ENCODE results near the gene ARRDC1.

The ARRDC1 gene

DNA sequence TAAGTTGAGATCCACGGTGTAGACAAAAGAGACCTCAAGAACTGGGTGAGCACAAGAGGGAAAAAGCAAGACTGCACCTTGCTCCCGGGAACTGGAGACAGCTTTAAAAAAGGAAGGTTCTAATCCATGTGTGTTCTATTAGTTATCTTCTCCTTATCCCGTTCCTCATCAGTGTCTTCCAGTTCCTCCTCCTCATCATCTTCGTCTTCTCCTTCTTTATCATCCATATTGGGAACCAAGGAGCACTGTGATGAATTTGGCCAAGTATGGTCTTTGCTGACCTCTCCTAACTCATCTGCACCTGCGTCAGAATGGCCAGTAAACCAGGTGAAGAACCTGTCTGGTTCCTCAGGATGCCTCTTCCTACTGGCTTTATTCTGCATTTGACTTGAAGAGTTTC, 35.4 kb downstream of the ARRDC1 start:
- DNase-seq (ENCODE audit: low read depth in 2 of 2): no peak

DNA sequence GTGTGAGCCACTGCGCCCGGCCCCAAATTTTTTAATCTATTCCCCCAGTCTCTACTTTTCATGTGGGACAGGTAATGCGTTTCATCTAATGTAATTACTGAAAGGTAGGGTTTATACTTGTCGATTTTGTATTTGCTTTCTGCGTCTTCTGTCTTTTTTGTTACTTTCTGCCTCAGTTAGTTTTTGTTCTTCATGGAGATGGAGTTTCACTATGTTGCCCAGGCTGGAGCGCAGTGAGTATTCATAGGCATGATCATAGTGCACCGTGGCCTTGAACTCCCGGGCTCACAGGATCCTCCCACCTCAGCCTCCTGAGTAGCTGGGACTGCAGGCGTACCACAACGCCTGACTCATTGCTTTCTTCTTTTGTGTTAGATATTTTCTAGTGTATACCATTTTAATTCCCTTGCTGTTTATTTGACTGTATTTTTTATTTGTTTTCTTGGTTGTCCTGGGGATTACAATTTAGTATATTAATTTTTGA, 36.7 kb downstream of the ARRDC1 start:
- no peak for DNase-seq (ENCODE audit: low read depth in 2 of 2)

DNA sequence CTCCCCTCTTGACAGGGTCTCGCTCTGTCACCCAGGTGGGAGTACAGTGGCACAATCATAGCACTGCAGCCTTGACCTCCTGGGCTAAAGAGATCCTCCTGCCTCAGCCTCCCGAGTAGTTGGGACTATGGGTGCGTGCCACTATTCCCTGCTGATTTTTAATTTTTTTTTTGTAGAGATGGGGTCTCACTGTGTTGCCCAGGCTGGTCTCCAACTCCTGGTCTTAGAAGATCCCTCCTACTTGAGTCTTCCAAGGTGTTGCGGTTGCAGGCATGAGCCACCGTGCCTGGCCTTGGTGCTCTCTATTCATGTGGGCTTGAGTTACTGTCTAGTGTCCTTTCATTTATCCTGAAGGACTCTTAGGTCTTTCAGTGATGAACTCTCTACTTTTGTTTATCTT, 37.4 kb downstream of the ARRDC1 start:
- DNase-seq (ENCODE audit: low read depth in 2 of 2): no peak

DNA sequence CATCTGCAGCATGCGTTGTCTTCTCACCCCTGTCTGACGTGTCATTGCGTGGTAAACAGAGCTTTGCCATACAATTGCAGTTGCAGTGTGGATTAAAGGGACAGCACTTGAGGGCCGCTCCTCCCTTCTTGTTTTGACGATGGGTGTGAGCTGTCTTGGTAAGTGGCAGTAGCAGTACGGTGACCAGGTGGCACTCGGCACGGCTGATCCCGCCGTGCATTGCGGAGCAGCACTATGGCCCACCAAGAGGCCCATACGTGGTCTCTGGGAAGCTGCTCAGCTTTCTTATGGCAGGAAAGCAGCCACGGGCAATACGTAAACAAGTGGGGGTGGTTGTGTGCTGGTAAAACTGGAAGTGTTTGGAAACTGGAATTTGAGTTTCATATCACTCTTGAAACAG, 38.4 kb downstream of the ARRDC1 start:
- no peak for DNase-seq (ENCODE audit: low read depth in 2 of 2)

DNA sequence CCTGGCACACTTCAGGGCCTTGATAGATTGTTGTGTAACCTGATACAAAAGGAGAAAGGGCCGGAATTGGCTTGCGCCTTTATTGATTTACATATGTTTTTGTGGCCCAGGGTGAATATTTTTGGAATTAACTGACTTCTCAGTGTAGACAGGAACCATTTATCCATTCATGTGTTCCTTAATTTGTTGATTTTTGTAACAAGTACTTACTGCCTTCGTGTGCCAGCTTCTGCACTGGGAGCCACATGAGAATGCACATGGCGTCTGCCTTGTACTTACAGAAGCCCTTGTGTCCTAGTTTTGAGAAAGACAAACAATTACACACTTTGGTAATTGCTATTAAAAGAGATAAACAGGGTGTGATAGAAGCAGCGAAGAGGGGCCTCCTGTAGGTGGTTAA, 39.7 kb downstream of the ARRDC1 start:
- no peak for DNase-seq (ENCODE audit: low read depth in 2 of 2)

DNA sequence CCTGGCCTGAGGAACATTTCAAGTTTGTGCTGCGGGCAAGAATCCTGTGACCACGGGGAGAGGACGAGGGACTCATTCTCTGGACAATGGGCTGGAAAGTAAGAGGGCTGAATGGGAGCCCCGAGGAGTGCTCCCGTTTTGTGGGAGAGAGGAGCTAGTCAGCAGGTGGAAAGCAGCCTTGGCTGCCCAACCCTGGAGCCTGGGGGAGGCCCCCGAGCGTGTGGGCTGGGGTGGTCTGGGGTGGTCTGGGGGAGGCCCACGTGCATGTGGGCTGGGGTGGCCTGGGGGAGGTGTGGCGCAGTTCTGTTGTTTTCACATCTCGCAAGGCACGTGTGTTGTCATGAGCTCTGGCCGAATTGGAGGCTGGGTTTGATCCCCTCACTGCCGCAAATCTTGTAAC, 40.9 kb downstream of the ARRDC1 start:
- DNase-seq (ENCODE audit: low read depth in 2 of 2): no peak

DNA sequence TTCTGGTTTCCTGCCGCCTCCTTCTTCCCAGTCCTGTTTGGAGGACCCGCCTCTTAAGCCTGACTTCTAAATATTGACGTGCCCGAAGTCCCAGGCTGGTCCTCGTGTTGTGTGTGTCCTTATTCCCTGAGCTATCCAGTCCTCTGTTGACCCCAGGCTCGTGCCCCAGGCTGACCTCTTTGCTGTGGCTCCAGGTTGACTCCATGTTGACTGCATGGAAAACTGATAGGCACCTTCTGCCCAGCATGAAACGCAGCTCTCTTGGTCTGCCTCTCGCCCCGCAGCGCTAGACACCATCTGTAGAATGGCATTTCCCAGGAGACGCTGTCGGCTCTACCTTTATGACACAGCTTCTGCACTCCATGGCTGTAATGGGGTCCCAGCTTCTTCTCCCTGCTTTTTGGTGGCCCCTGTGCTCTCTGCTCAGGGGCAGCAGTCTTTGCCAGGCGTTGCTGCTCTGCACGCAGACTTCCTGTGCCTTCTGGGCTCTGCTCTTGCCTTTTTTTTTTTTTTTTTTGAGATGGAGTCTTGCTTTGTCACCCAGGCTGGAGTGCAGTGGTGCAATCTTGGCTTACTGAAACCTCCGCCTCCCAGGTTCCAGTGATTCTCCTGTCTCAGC, 41.7 kb downstream of the ARRDC1 start:
- no peak for DNase-seq (ENCODE audit: low read depth in 2 of 2)

DNA sequence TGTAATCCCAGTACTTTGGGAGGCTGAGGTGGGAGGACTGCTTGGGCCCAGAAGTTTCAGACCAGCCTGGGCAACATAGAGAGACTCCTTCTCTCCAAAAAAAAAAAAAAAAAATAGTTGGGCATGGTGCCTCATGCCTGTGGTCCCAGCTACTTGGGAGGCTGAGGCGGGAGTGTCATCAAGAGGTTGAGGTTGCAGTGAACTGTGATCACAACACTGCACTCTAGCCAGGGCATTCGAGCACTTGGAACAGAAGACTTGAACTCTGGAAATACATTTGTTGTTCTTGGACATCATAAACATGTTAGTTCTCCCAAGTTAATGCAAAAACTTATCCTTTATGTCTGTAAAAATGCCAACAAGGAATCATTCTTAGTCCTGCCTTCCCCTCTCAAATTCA, 42.9 kb downstream of the ARRDC1 start:
- no peak for DNase-seq (ENCODE audit: low read depth in 2 of 2)

DNA sequence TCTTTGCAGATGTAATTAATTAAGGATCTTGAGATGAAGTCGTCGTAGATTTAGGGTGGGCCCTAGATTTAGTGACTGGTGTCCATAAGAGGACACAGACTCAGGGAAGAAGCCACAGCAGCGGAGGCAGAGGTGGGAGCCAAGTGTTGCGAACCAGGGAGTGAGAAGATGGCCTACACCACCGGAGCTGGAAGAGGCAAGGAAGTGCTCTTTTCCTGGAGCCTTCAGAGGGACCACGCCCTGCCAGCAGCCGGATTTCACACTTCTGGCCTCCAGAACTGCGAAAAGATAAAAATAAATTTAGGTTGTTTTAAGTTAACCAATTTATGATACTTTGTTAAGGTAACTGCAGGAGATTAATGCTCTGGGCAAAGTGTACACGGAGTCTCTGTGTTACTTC, 44.1 kb downstream of the ARRDC1 start:
- no peak for DNase-seq (ENCODE audit: low read depth in 2 of 2)

DNA sequence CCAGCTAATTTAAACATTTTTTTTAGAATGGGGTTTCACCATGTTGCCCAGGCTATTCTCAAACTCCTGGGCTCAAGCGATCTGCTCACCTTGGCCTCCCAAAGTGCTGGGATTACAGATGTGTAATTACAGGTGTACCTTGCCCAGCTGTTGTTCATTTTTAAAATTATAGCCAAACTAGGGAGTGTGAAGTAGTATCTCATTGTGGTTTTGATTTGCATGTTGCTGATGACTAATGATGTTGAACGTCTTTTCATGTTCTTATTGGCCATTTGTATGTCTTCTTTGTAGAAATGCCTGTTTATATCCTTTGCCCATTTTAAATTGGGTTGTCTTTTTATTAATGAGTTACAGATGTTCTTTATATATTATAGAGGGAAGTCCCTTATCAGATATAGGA, 44.8 kb downstream of the ARRDC1 start:
- DNase-seq (ENCODE audit: low read depth in 2 of 2): no peak

DNA sequence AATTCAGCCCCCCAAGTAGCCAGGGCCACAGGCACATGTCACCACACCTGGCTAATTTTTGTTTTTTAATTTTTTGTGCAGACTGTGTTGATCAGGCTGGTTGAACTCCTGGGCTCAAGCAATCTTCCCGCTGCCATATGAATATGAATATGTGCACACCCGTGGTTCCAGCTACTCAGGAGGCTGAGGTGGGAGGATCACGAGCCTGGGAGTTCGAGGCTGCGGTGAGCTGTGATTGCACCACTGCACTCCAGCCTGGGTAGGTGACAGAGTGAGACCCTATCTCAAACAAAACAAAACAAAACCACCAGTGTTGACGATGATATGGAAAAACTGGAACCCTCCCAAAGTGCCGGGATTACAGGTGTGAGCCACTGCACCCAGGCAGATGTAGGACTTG, 45.3 kb downstream of the ARRDC1 start:
- no peak for DNase-seq (ENCODE audit: low read depth in 2 of 2)

DNA sequence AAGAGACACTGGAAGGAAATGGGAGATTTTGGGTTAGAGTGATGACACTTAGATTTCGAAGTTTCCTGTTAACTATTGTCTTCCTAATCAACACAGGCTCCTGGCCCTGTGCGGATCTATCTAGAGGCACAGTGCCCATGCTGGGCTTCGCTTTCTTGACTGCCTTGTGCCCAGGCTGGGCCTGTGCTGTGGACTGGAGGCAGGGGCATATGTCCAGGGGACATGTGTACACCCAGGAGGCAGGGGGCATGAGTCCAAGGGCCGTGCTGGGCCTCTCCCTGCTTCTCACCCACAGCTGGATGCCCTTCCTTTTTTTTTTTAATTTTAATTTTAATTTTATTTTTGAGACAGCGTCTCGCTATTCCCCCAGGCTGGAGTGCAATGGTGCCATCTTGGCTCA, 50.9 kb downstream of the ARRDC1 start:
- no peak for DNase-seq (ENCODE audit: low read depth in 2 of 2)

DNA sequence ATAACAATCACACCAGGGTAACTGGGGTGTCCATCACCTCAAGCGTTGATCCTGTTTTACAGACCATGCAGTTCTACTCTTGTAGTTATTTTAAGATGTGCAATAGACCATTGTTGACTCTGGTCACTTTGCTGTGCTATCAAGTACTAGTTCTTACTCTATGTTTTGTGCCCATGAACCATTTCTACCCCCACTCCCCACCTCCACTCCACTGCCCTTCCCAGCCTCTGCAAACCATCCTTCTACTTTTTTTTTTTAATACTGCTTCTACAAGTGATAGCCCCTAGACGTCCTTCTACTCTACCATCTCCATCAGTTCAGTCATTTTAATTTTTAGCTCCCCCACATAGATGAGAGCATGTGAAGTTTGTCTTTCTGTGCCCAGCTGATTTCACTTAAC, 52.1 kb downstream of the ARRDC1 start:
- no peak for DNase-seq (ENCODE audit: low read depth in 2 of 2)

DNA sequence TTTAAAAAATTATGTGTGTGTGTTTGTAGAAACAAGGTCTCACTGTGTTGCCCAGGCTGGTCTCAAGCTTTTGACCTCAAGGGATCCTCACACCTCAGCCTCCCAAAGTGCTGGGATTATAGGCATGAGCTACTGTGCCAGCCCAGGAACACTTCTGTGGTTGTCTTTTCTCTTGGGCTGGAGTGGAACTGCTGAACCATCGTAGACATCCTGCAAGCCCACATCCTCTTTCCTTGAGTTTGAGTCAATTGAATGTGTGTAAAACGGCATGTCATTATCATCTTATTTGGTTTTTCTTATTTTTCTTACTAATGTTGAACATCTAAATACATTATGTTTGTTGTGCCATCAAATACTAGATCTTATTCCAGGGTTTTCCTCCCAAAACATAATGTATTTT, 53.3 kb downstream of the ARRDC1 start:
- DNase-seq (ENCODE audit: low read depth in 2 of 2): no peak

DNA sequence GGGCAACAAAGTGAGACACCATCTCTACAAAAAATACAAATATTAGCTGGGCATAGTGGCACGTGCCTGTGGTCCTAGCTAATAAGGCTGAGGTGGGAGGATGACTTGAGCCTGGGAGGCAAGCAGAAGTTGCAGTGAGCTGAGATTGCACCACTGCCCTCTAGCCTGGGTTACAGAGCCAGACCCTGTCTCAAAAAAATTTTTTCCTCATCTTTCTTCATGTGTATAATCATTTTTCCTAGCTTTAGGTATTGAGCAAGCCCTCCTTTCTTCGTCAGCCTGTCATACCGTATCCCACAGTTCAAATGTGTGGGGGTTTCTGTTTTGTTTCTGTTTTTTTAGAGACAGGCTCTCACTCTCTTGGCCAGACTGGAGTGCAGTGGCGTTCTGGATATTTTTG, 54.7 kb downstream of the ARRDC1 start:
- DNase-seq (ENCODE audit: low read depth in 2 of 2): no peak

DNA sequence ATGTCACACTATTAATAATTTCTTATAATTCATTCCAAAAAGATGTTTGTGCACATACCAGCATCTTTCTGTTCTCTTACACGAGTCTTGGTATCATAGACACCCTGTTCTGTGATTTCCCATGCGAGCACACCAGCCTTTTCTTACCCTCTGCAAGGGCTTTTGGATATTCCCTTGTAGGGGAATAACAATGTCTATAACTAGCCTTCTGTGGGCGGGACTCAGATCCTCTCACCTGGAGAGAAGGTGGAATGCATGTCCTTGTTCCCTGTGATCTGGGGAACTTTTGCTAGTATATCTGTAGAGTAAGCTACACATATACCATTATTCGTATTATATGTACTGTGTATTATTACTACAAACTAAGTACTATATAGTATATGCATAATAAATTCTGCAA, 58.1 kb downstream of the ARRDC1 start:
- DNase-seq (ENCODE audit: low read depth in 2 of 2): no peak

DNA sequence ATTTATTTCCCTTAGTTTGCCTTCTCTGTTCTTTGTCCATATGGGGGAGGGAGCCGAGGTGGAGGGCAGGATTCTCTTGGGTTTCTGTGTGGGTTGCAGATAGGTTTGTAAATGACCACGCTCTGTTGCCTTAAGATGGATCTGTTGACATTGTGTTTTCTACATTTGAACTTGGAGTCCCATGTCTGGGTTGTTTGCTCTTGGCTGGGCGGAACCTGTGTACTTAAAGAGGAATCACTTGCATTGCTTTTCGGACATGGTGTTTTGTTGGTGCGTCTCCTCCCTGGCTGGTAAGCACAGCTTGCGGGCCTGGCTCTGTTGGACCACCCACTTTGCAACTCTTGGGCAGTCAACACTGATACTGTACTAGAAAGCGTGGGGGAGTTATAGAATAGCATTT, 59.2 kb downstream of the ARRDC1 start:
- no peak for DNase-seq (ENCODE audit: low read depth in 2 of 2)
